ENCODE results near the gene G3BP2.
A peak's percentile ranks its signal among the peaks of the same experiment; 100 is the strongest.
"Not testable (repeated sequence)": the region's sequence is repeated elsewhere in the genome, so short reads cannot be mapped to it uniquely, and the experiment has no call there.

The G3BP2 gene

GRCh38 chr4:75673027-75673958, at the start of gene G3BP2:
Gene G3BP2 (minus strand): TSS chr4:75673411. CDS start chr4:75662025, 11,386 bp downstream.
- peak; percentile 95 for DNase-seq

GRCh38 chr4:75722417-75722816, 49.2 kb upstream of the G3BP2 start:
- DNase-seq: no peak

GRCh38 chr4:75718529-75718928, 45.3 kb upstream of the G3BP2 start:
- DNase-seq: no peak

GRCh38 chr4:75717408-75717807, 44.2 kb upstream of the G3BP2 start:
- no peak for DNase-seq

DNA sequence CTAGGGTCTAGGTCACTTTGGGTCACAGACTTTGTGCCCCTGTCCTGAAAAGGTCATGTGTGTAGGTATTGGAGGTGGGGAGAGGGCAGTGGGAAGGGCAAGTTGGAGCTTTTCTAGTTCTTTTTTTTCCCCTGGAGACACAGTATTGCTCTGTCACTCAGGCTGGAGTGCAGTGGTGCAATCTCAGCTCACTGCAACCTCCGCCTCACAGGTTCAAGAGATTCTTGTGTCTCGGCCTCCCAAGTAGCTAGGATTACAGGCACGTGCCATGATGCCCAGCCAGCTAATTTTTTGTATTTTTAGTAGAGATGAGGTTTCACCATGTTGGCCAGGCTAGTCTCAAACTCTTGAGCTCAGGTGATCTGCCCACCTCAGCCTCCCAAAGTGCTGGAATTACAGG, 42.8 kb upstream of the G3BP2 start:
- DNase-seq: not testable (repeated sequence)

- DNase-seq: no peak
Observed at GRCh38 chr4:75715105-75715799, 42.0 kb upstream of the G3BP2 start.

DNA sequence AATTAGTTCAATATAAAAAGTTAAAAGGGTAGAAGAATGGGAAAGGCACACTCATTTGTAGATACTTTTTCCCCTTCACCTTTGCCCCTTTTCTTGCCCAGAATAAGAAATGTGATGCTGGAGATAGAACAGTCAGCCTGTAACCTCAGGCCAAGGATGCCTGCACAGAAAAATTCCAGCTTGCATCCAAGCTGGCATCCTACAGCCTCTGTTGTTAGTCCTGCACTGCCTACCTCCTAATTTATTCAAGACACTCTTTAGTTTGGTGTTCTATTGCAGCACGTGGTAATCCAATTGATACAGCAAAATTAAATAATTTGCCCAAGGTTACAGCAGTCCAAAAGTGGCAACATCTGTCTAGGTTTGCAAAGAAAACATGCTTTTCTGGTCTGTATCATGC, 41.5 kb upstream of the G3BP2 start:
- no peak for DNase-seq

- no peak for DNase-seq
Observed at GRCh38 chr4:75714011-75714410, 40.8 kb upstream of the G3BP2 start.

- no peak for DNase-seq
Observed at GRCh38 chr4:75710246-75710645, 37.0 kb upstream of the G3BP2 start.

- DNase-seq: no peak
Observed at GRCh38 chr4:75708218-75708691, 35.0 kb upstream of the G3BP2 start.

GRCh38 chr4:75705198-75705977, 32.2 kb upstream of the G3BP2 start:
- DNase-seq: no peak

GRCh38 chr4:75702919-75703411, 29.8 kb upstream of the G3BP2 start:
- no peak for DNase-seq

- no peak for DNase-seq
Observed at GRCh38 chr4:75699299-75699698, 26.1 kb upstream of the G3BP2 start.

GRCh38 chr4:75698963-75699228, 25.7 kb upstream of the G3BP2 start:
- no peak for DNase-seq

DNA sequence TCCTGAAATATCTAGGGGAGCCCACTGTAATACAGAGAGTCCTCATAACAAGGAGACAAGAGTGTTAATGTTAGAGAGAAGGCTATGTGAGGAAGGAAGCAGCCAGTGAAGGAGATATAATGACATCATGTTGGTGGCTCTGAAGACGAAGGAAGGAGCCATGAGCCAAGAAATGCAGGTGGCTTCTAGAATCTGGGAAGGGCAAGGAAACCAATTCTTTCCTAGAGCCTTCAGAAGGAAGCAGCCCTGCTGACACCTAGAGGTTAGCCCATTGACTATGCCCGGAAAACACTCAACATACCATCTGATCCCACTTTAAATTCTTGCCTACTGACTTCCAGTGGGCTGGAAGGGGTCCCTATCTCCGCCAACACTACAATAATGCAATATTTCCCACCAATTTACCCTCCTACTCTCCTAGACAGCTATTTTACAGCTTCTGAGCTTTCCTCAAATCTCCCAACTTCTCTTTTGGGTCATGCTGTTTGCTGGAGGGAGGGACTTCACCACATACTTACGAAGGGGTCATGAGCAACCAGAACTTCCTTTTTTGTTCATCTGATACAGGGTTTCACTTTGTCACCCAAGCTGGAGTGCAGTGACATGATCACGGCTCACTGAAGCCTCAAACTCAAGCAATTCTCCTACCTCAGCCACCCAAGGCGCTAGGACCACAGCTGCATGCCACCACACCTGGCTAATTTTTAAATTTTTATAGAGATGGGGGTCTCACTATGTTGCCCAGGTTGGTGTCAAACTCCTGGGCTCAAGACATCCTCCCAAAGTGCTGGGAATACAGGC, 25.2 kb upstream of the G3BP2 start:
- no peak for DNase-seq

GRCh38 chr4:75696581-75696980, 23.4 kb upstream of the G3BP2 start:
- no peak for DNase-seq

DNA sequence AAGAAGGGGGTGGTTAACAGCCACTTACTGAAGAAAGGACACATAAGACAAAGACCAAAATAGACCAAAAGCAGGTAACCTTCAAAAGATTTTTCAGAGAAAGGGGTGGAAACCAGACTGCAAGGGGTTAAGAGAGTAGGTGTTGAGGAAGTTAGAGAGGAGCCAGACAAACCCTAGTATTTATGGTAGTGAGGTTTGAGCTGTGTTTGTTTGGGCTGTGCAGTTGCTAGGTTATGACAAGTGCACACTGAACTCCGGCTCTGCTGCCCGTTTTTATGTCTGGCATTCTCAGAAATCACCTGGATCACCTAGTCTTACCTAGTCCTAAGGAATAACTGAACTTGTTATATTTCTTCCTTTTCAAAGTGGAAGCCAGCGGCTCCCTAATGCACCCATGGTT, 22.9 kb upstream of the G3BP2 start:
- DNase-seq: no peak

DNA sequence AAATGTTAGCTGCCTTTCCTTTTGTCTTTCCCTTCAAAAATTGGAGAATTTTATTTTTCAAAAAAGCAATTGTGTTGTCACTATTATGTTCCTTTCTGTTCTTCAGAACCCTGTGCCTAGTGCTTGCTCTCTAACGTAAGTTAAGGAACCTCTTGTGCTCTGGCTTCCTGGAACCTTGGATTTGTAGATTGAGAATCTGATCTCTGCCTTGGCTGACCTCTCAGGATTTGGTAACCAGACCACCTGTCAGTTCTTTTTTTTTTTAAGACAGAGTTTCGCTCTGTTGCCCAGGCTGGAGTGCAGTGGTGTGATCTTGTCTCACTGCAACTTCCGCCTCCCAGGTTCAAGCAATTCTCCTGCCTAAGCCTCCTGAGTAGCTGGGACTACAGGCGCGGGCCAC, 18.9 kb upstream of the G3BP2 start:
- not testable (repeated sequence) for DNase-seq

- DNase-seq: not testable (repeated sequence)
Observed at GRCh38 chr4:75687125-75687524, 13.9 kb upstream of the G3BP2 start.

DNA sequence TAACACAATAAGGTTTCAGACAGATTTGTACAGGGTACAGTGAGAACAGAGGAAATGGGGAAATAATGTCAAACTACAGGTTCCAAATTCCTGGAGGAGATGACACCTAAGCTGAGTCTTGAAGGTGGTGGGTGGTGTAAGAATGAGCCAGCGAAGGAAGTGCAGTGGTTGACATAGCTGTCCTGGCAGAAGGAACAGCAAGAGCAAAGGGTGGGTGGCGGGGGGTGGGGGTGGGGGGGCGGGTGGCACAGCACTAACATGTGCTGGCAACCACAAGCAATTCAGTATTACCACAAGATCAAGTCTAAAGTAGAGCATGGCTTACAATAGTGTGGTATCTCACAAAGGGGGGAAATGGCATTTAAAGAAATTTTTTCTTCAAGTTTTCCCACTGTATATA, 13.1 kb upstream of the G3BP2 start:
- no peak for DNase-seq

DNA sequence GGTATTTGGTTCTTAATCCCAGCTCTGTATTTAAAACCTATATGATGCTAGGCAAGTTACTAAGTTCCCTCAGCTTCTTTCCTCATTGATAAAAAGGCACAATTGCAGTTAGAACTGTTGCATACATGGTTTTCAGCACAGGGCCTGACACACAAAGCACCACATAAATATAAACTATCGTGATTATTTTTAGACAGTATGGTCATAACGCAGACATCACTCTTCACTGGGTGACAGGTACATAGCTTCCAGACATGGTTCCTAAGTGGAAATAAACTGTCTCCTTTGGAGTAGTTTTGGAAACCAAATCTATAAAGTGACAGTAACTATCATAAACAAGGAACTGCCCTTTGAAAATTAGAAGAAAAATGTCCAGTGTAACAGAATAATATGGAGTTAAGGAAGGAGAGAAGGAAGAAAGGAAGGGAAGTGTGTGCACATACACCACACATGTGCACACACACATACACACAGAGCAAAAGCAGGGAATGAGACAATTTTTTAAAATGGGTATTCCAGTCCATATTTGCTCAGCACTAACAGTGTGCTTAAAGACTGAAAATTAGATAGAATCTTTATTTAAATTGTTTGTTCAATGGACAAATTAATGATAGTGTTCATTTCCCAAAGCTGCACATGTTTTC, 12.5 kb upstream of the G3BP2 start:
- DNase-seq: no peak
